HepG2 (cell line): ENCODE results near the gene FUBP3.

ENCODE experiments used
- CREM ChIP-seq, 2 experiments: sonication (generic) in 1 of 2; formaldehyde crosslinking in 1 of 2; IDR thresholded peaks; 2 replicates each; pipeline versions ENCODE4 v1.4.0 to v1.6.1; 2016 to 2020; ENCODE audit warnings: antibody characterized with exemption in 1 of 2, mild to moderate bottlenecking in 1 of 2, missing genetic modification reagents in 1 of 2
- HNRNPUL1 ChIP-seq: fragments of 200-400 bp; formaldehyde crosslinking; IDR thresholded peaks from 2 replicates; pipeline ENCODE4 v1.6.1; 2017; ENCODE audit warnings: low read depth, mild to moderate bottlenecking, low read length, moderate library complexity
- SUZ12 ChIP-seq: fragments of 150-350 bp; IDR thresholded peaks from 2 replicates; pipeline ENCODE4 v1.6.1; 2014; ENCODE audit warnings: low read depth, low read length

DNA sequence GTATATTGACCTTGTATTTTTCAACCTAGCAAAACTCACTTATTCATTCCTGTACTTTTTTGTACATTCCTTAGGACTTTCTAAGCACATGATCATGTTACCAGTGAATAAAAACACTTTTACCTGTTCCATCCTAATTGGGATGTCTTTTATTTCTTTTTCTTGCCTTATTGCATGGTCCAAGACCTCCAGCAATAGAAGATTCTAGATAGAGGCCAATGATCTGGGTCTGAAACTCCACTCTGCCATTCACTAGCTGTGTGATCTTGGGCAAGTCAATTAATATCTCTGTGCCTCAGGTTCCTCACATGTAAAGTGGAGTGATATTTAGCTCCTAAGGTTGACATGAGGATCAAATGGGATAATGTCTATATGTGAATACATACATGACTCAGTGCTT is 105.7 kb downstream of the FUBP3 start:
- TF ChIP-seq CREM (IDR thresholded peaks at IDR 0.05) = no peak
- no peak for TF ChIP-seq CREM (CRISPR knock-in tag; IDR thresholded peaks at IDR 0.05)
- TF ChIP-seq SUZ12 = no peak
- no peak for TF ChIP-seq HNRNPUL1
